PC-3 (cell line): ENCODE results near the gene ASB2. TPM values are rescaled to one million over a fixed set of nuclear protein-coding genes. Genes with fewer than 3 reads are reported as not detected.

ENCODE experiments used
- ATAC-seq: fragments of 200-7000 bp; cut with Tn5 transposase; 2 replicates; pipeline ENCODE4 v1.9.1; 2020; ENCODE audit warnings: mild to moderate bottlenecking, moderate library complexity
- BruUV-seq: library from RNA; stranded (reverse); fragments of 400-500 nt; replicated peaks from 2 replicates; lab custom pipeline; 2021; lab: Mats Ljungman, UMichigan
- CTCF ChIA-PET: fragments of 300-600 bp; sonication (Branson Sonifier 250); formaldehyde crosslinking; loops from one replicate; lab custom pipeline; 2022; ENCODE audit warnings: antibody characterized with exemption; lab: Charles Lee
- POLR2A ChIA-PET: fragments of 300-600 bp; sonication (Branson Sonifier 250); formaldehyde crosslinking; loops from one replicate; lab custom pipeline; 2022; ENCODE audit warnings: antibody characterized with exemption; ENCODE audit not compliant: unreplicated experiment; lab: Charles Lee
- DNase-seq: peaks from one replicate; pipeline ENCODE4 v3.0.0-alpha.2; 2015
- H2AFZ ChIP-seq: fragments of 300-600 bp; sonication (generic); 2 replicates; pipeline ENCODE4 v1.6.0; 2016; ENCODE audit warnings: antibody characterized with exemption, low read length
- H3F3A ChIP-seq: fragments of 300-600 bp; sonication (generic); one replicate; pipeline ENCODE4 v1.6.0; 2017; ENCODE audit warnings: antibody characterized with exemption, low read length, control low read depth, mild to moderate bottlenecking; ENCODE audit not compliant: unreplicated experiment
- H3K27ac ChIP-seq: fragments of 300-600 bp; sonication (generic); 2 replicates; pipeline ENCODE4 v1.5.1; 2016; ENCODE audit warnings: mild to moderate bottlenecking, low read length
- H3K27me3 ChIP-seq: fragments of 300-600 bp; sonication (generic); 2 replicates; pipeline ENCODE4 v1.6.1; 2016; ENCODE audit warnings: low read length, mixed read lengths
- H3K36me3 ChIP-seq: fragments of 300-600 bp; sonication (generic); 2 replicates; pipeline ENCODE4 v1.6.1; 2016; ENCODE audit warnings: low read depth, mixed run types, low read length, mixed read lengths
- H3K4me1 ChIP-seq: fragments of 300-600 bp; sonication (generic); 2 replicates; pipeline ENCODE4 v1.5.1; 2016; ENCODE audit warnings: low read length; ENCODE audit not compliant: insufficient read depth
- H3K4me2 ChIP-seq: fragments of 300-600 bp; sonication (generic); 2 replicates; pipeline ENCODE4 v1.6.0; 2016; ENCODE audit warnings: low read length
- H3K4me3 ChIP-seq: fragments of 300-600 bp; sonication (generic); 2 replicates; pipeline ENCODE4 v1.5.1; 2016; ENCODE audit warnings: mild to moderate bottlenecking, low read length, mixed read lengths
- H3K79me2 ChIP-seq: fragments of 300-600 bp; sonication (generic); 2 replicates; pipeline ENCODE4 v1.6.1; 2017; ENCODE audit warnings: low read length, mixed read lengths
- H3K9ac ChIP-seq: fragments of 300-600 bp; sonication (generic); 2 replicates; pipeline ENCODE4 v1.6.0; 2016; ENCODE audit warnings: mild to moderate bottlenecking, low read length
- H3K9me2 ChIP-seq: fragments of 300-600 bp; sonication (generic); replicated peaks from 2 replicates; pipeline ENCODE4 v1.6.1; 2016; ENCODE audit warnings: mixed run types, low read length, mixed read lengths
- H3K9me3 ChIP-seq: fragments of 300-600 bp; sonication (generic); 2 replicates; pipeline ENCODE4 v1.6.1; 2016; ENCODE audit warnings: low read length, mixed read lengths
- H4K20me1 ChIP-seq: fragments of 300-600 bp; sonication (generic); 2 replicates; pipeline ENCODE4 v1.6.1; 2016; ENCODE audit warnings: low read length, mixed read lengths
- EZH2 ChIP-seq: fragments of 300-600 bp; sonication (generic); IDR thresholded peaks from one replicate; pipeline ENCODE4 v1.6.1; 2017; ENCODE audit warnings: antibody characterized with exemption, mild to moderate bottlenecking, low read length; ENCODE audit not compliant: unreplicated experiment
- EZH2phosphoT487 ChIP-seq: fragments of 300-600 bp; sonication (generic); IDR thresholded peaks from 2 replicates; pipeline ENCODE4 v1.6.1; 2018; ENCODE audit warnings: mild to moderate bottlenecking, antibody characterized with exemption, low read length, borderline replicate concordance
- intact Hi-C: fragments of 100-400 bp; cut with micrococcal nuclease; formaldehyde crosslinking; loops from 2 replicates; pipeline ENCODE4 v1.9.0; 2023
- total RNA-seq: library from RNA; depleted of rRNA; stranded (reverse); fragments of >200 nt; gene quantifications from 2 replicates; pipeline ENCODE4 v1.2.3, GENCODE V29; 2014
- TF ChIP-seq, protein P1 (sequence below): fragments of 300-600 bp; sonication (generic); conservative IDR thresholded peaks from 2 replicates; pipeline ENCODE4 v1.5.1; 2017; ENCODE audit warnings: antibody characterized with exemption, low read depth, mild to moderate bottlenecking, low read length

ASB2 gene
- total RNA-seq, 1 experiment from 2014 or later: 0.22 TPM

DNA sequence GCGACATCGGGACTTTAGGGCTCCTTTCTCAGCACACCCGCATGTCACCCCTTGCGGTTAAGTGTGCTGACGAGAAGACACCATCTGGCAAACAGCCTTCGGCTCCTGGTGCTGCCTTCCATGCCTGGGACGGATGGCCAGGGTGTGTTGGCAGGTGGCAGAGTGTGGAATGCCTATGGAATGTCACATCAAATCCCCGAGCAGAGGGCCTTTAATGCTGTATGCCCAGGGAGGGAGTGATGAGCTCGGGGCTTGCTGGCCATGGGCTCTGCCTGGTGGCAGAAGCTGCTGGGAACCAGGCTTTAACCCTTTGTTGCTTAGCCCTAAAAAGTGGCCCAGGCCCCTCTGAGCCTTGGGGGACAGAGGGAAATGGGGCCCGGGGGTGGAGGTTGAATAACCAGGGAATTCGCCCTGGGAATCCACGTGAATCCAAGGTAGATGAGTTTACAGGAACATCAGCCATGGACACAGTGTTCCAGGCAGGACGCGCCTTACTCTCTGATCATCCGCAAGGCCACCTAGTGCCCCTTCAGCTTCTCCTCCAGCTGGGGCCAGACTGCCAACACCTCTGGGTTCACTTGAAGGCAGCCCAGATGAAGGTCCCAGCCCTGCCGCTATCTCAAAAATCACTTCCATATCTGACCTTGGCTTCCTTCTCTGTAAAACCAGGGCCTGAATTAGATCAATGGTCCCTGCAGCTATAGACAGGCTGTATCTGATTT lies 31.9 kb downstream of the ASB2 start:
- BruUV-seq: no TSS peak
- Histone ChIP-seq H3K4me1 (peaks cover 26% of the 10 kb centered on the region), H3K9me2 (no peaks in the 10 kb centered on the region), H2AFZ (no peak overlapping the region), H3K27ac (no peak overlapping the region), H3K79me2 (no peaks in the 10 kb centered on the region), H3F3A (no peaks in the 10 kb centered on the region), H3K27me3 (no peaks in the 10 kb centered on the region), H3K9ac (no peak overlapping the region), H3K36me3 (no peaks in the 10 kb centered on the region), H3K4me2 (no peak overlapping the region), H4K20me1 (no peaks in the 10 kb centered on the region), H3K9me3 (no peaks in the 10 kb centered on the region), H3K4me3 (no peak overlapping the region)
- ChIA-PET POLR2A (no interaction called here), CTCF (no interaction called here)
- intact Hi-C loops: no loop called here
- ATAC-seq (no peak), DNase-seq (no peak)
- TF ChIP-seq, protein P1, sequence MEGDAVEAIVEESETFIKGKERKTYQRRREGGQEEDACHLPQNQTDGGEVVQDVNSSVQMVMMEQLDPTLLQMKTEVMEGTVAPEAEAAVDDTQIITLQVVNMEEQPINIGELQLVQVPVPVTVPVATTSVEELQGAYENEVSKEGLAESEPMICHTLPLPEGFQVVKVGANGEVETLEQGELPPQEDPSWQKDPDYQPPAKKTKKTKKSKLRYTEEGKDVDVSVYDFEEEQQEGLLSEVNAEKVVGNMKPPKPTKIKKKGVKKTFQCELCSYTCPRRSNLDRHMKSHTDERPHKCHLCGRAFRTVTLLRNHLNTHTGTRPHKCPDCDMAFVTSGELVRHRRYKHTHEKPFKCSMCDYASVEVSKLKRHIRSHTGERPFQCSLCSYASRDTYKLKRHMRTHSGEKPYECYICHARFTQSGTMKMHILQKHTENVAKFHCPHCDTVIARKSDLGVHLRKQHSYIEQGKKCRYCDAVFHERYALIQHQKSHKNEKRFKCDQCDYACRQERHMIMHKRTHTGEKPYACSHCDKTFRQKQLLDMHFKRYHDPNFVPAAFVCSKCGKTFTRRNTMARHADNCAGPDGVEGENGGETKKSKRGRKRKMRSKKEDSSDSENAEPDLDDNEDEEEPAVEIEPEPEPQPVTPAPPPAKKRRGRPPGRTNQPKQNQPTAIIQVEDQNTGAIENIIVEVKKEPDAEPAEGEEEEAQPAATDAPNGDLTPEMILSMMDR: no peak
- TF ChIP-seq EZH2 (no peak), EZH2phosphoT487 (no peak)

GRCh38 chr14:93943930-93944329 lies 32.4 kb downstream of the ASB2 start:
- H3K36me3 ChIP-seq: no peaks in the 10 kb centered on the region
- ChIA-PET CTCF (no interaction called here), POLR2A (no interaction called here)
- no peaks in the 10 kb centered on the region for H3K79me2 ChIP-seq
- no peak overlapping the region for H3K4me2 ChIP-seq
- peaks cover 26% of the 10 kb centered on the region for H3K4me1 ChIP-seq
- no peaks in the 10 kb centered on the region for H3K9me3 ChIP-seq
- no peak overlapping the region for H3K9ac ChIP-seq
- BruUV-seq: no TSS peak
- H3K4me3 ChIP-seq: no peak overlapping the region
- DNase-seq (no peak), ATAC-seq (no peak)
- H3F3A ChIP-seq: no peaks in the 10 kb centered on the region
- no peak overlapping the region for H2AFZ ChIP-seq
- no peak overlapping the region for H3K27ac ChIP-seq
- H3K27me3 ChIP-seq: no peaks in the 10 kb centered on the region
- no peaks in the 10 kb centered on the region for H4K20me1 ChIP-seq
- intact Hi-C loops: no loop called here
- no peaks in the 10 kb centered on the region for H3K9me2 ChIP-seq
- no peak for TF ChIP-seq EZH2
- TF ChIP-seq, protein P1: no peak

DNA sequence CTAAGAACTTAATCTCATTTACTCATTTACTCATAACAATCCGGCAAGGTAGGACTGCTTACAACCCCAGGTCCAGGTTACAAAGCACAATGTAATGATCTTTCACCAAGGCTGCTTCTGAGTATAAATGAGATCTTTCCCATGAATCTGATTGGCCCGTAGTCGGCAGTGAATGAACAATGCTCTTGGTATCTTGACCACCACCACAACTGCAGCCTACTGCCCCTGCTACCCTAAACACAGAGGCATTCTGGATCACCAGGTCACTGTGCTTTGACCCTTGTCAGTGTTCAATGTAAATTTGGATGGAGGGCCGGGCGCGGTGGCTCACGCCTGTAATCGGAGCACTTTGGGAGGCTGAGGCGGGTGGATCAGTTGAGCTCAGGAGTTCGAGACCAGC lies 33.3 kb downstream of the ASB2 start:
- H3K79me2 ChIP-seq: no peaks in the 10 kb centered on the region
- no peak overlapping the region for H3K9ac ChIP-seq
- no peaks in the 10 kb centered on the region for H4K20me1 ChIP-seq
- TF ChIP-seq EZH2phosphoT487 (no peak), EZH2 (no peak)
- H3K4me3 ChIP-seq: no peak overlapping the region
- H3F3A ChIP-seq: no peaks in the 10 kb centered on the region
- intact Hi-C loops: no loop called here
- POLR2A ChIA-PET: no interaction called here
- ATAC-seq (no peak), DNase-seq (no peak)
- peaks cover 26% of the 10 kb centered on the region for H3K4me1 ChIP-seq
- no peaks in the 10 kb centered on the region for H3K27me3 ChIP-seq
- no peaks in the 10 kb centered on the region for H3K9me3 ChIP-seq
- BruUV-seq: no TSS peak
- H3K9me2 ChIP-seq: no peaks in the 10 kb centered on the region
- H3K36me3 ChIP-seq: no peaks in the 10 kb centered on the region
- no peak overlapping the region for H2AFZ ChIP-seq
- CTCF ChIA-PET: no interaction called here
- H3K27ac ChIP-seq: no peak overlapping the region
- H3K4me2 ChIP-seq: no peak overlapping the region
